SU-DHL-6 (cell line): ENCODE data around the gene CLDN5.

Experiments used
- EZH2phosphoT487 ChIP-seq: fragments of 200-600 bp; sonication (generic), shearing (Covaris generic); conservative IDR thresholded peaks from 2 replicates; pipeline ENCODE4 v1.6.1; 2018; ENCODE audit warnings: mild to moderate bottlenecking, antibody characterized with exemption, low read length, moderate library complexity, mixed read lengths
- TF ChIP-seq, protein P1 (sequence below): fragments of 200-600 bp; sonication (generic); IDR thresholded peaks from one replicate; pipeline ENCODE4 v1.5.1; 2017; ENCODE audit warnings: antibody characterized with exemption, mild to moderate bottlenecking, low read length, moderate library complexity; ENCODE audit not compliant: insufficient read depth, poor library complexity, severe bottlenecking

DNA sequence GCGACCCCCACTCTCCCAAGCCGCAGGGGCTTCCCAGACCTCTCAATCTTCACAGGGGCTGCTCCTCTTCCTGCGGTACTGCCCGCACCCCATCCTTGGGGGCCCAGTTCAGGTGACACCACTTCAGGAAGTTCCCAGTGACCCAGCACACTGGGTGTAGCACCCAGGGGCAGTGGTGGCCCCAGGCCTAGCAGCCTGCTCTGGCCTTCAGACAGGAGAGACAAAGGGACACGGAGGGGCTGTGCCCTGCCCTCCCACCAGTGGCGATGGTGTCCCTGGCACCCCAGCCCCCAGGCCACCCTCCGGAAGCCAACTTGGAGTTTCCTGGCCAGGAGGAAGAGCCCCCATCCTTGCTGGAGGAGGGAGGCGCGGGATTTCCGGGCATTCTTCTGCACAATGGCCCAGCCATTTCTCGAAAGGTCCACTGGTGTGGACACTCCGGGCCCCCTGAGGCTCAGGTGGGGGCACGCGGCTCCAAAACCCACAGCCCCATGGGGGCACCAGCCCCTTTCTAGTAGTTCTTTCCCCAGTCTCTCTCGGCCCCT lies 978 bp upstream of the CLDN5 start:
- TF ChIP-seq, protein P1, sequence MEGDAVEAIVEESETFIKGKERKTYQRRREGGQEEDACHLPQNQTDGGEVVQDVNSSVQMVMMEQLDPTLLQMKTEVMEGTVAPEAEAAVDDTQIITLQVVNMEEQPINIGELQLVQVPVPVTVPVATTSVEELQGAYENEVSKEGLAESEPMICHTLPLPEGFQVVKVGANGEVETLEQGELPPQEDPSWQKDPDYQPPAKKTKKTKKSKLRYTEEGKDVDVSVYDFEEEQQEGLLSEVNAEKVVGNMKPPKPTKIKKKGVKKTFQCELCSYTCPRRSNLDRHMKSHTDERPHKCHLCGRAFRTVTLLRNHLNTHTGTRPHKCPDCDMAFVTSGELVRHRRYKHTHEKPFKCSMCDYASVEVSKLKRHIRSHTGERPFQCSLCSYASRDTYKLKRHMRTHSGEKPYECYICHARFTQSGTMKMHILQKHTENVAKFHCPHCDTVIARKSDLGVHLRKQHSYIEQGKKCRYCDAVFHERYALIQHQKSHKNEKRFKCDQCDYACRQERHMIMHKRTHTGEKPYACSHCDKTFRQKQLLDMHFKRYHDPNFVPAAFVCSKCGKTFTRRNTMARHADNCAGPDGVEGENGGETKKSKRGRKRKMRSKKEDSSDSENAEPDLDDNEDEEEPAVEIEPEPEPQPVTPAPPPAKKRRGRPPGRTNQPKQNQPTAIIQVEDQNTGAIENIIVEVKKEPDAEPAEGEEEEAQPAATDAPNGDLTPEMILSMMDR, result no peak
- TF ChIP-seq EZH2phosphoT487, result no peak
